Left ventricle myocardium inferior (tissue), 1 donor: ENCODE measurements around the gene SYMPK. TPM values are rescaled to one million over a fixed set of nuclear protein-coding genes. Genes with fewer than 3 reads are reported as not detected.
"Not testable (repeated sequence)": the region's sequence is repeated elsewhere in the genome, so short reads cannot be mapped to it uniquely, and the experiment has no call there.

Experiments
- DNase-seq: peaks from one replicate; pipeline ENCODE4 v3.0.0-alpha.2; 2020
- H3K27ac ChIP-seq: fragments of 200-600 bp; replicated peaks from 2 replicates; pipeline ENCODE4 v1.8.0; 2021
- H3K27me3 ChIP-seq: fragments of 200-600 bp; 2 replicates; pipeline ENCODE4 v1.8.0; 2021; ENCODE audit warnings: low read depth
- H3K36me3 ChIP-seq: fragments of 200-600 bp; 2 replicates; pipeline ENCODE4 v1.8.0; 2021
- H3K4me1 ChIP-seq: fragments of 200-600 bp; 2 replicates; pipeline ENCODE4 v1.8.0; 2021
- H3K4me3 ChIP-seq: fragments of 200-600 bp; 2 replicates; pipeline ENCODE4 v1.8.0; 2021; ENCODE audit warnings: mild to moderate bottlenecking, moderate library complexity
- H3K9me3 ChIP-seq: fragments of 200-600 bp; replicated peaks from 2 replicates; pipeline ENCODE4 v1.8.0; 2021
- intact Hi-C: fragments of 100-400 bp; cut with micrococcal nuclease; formaldehyde crosslinking; loops from one replicate; pipeline ENCODE4 v1.11.0; 2022
- total RNA-seq: library from RNA; stranded (reverse); fragmentation: NEBNext Ultra II Directional; extraction: Animal tissue kit (Norgen Biotek cat#: 25700); gene quantifications from one replicate; pipeline ENCODE4 v1.2.1, GENCODE V29; 2021
- TF ChIP-seq, protein P1 (sequence below): fragments of 200-600 bp; IDR thresholded peaks from 2 replicates; pipeline ENCODE4 v1.8.0; 2021; ENCODE audit warnings: antibody characterized with exemption, mild to moderate bottlenecking, borderline replicate concordance
- donor health status: DM: no; HTN: yes; CAD: no; lungs with severe emphysema.

SYMPK gene
- total RNA-seq, 1 donor from 2014 or later = 35.9 TPM

GRCh38 chr19:45805719-45806118, 57.2 kb downstream of the SYMPK start:
- no peaks in the 10 kb centered on the region for H3K4me1 ChIP-seq
- H3K27ac ChIP-seq = no peak overlapping the region
- no peaks in the 10 kb centered on the region for H3K36me3 ChIP-seq
- no peak overlapping the region for H3K4me3 ChIP-seq
- no peak for DNase-seq
- TF ChIP-seq, protein P1, sequence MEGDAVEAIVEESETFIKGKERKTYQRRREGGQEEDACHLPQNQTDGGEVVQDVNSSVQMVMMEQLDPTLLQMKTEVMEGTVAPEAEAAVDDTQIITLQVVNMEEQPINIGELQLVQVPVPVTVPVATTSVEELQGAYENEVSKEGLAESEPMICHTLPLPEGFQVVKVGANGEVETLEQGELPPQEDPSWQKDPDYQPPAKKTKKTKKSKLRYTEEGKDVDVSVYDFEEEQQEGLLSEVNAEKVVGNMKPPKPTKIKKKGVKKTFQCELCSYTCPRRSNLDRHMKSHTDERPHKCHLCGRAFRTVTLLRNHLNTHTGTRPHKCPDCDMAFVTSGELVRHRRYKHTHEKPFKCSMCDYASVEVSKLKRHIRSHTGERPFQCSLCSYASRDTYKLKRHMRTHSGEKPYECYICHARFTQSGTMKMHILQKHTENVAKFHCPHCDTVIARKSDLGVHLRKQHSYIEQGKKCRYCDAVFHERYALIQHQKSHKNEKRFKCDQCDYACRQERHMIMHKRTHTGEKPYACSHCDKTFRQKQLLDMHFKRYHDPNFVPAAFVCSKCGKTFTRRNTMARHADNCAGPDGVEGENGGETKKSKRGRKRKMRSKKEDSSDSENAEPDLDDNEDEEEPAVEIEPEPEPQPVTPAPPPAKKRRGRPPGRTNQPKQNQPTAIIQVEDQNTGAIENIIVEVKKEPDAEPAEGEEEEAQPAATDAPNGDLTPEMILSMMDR = no peak
- intact Hi-C loops = no loop called here
- H3K9me3 ChIP-seq = no peaks in the 10 kb centered on the region
- no peaks in the 10 kb centered on the region for H3K27me3 ChIP-seq

- H3K27me3 ChIP-seq = no peaks in the 10 kb centered on the region
- DNase-seq = no peak
Observed at GRCh38 chr19:45804959-45805230, 58.1 kb downstream of the SYMPK start.

GRCh38 chr19:45804140-45804958, 58.6 kb downstream of the SYMPK start:
- no peaks in the 10 kb centered on the region for H3K27me3 ChIP-seq
- TF ChIP-seq, protein P1 = no peak
- H3K9me3 ChIP-seq = no peaks in the 10 kb centered on the region
- H3K36me3 ChIP-seq = no peaks in the 10 kb centered on the region
- intact Hi-C loops = no loop called here
- H3K4me3 ChIP-seq = no peak overlapping the region
- H3K27ac ChIP-seq = no peak overlapping the region
- H3K4me1 ChIP-seq = peaks cover 3% of the 10 kb centered on the region
- DNase-seq = no peak

More at GRCh38 chr19:45804959-45805230, 58.1 kb downstream of the SYMPK start:
- TF ChIP-seq, protein P1 = no peak
- no peak overlapping the region for H3K27ac ChIP-seq
- H3K9me3 ChIP-seq = no peaks in the 10 kb centered on the region
- no peaks in the 10 kb centered on the region for H3K4me1 ChIP-seq
- no peaks in the 10 kb centered on the region for H3K36me3 ChIP-seq
- H3K4me3 ChIP-seq = no peak overlapping the region
- intact Hi-C loops = no loop called here

DNA sequence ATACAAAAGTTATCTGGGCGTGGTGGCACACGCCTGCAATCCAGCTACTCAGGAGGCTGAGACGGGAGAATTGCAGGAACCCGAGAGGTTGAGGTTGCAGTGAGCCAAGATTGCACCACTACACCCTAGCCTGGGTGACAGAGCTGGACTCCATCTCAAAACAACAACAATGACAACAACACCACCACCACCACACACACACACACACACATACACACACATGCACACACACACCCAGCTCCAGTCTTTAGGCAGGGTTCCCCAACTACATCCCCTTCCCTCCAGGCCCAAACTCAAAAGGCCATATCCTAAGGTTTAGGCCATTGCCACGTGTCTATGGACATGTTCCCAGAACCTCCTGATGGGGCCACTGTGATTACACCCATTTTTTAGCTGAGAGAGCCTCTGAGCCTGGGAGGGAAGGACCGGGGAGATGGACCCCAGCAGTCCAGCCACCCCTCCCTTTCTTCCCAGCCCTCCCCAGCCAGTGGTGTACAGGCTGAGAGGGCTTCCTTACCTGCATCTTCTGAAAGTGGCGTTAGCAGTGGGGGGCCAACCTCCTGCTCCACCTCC, 61.3 kb downstream of the SYMPK start:
- intact Hi-C loops = no loop called here
- Histone ChIP-seq H3K4me3 (no peak overlapping the region), H3K27ac (no peak overlapping the region), H3K27me3 (no peaks in the 10 kb centered on the region), H3K36me3 (no peaks in the 10 kb centered on the region), H3K9me3 (no peaks in the 10 kb centered on the region), H3K4me1 (peaks cover 12% of the 10 kb centered on the region)
- no peak for DNase-seq
- TF ChIP-seq, protein P1 = no peak

DNA sequence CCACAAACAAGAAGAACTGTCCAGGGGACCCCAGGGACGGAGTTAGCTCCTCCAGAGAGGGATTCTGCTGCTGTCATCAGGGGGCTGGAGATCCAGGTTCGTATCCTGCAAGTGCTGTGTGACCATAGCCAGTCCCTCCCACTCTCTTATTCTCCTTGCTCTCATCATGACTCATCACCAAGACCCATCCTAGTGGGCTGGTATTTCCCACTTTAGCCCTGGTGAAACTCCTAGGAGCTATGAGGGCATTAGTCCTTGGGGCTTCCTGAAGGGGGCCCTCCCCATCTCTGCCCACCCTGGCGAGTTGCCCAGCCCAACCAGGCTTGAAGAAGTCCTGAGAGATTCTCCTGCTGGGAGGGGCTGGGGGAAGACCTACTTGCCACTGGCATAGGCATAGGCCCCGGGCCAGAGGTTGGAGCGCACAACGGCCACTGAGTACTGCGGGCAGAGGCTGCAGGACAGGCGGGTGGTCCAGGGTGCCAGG, 62.8 kb downstream of the SYMPK start:
- intact Hi-C loops = no loop called here

DNA sequence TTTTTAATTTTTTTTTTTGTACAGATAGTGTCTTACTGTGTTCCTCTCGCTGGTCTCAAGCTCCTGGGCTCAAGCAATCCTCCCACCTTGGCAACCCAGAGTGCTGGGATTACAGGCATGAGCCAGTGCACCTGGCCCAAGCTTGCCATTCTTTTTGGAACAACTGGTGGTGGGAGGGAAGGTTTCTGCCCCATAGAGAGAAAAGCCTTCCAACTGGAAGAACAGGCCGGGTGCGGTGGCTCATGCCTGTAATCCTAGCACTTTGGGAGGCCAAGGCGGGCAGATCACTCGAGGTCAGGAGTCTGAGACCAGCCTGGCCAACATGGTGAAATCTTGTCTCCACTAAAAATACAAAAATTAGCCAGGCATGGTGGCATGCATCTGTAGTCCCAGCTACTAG, 63.4 kb downstream of the SYMPK start:
- H3K27ac ChIP-seq, intact Hi-C loops, H3K4me3 ChIP-seq: not testable (repeated sequence)

More for the DNA sequence above, 62.8 kb downstream of the SYMPK start:
- TF ChIP-seq, protein P1 = no peak
- Histone ChIP-seq H3K4me3 (no peak overlapping the region), H3K27ac (no peak overlapping the region), H3K27me3 (no peaks in the 10 kb centered on the region), H3K4me1 (peaks cover 12% of the 10 kb centered on the region), H3K9me3 (no peaks in the 10 kb centered on the region), H3K36me3 (no peaks in the 10 kb centered on the region)
- DNase-seq = no peak

More for the DNA sequence above, 63.4 kb downstream of the SYMPK start:
- not testable (repeated sequence) for H3K27me3 ChIP-seq, DNase-seq, H3K36me3 ChIP-seq, H3K9me3 ChIP-seq
- H3K4me1 ChIP-seq = peaks cover 12% of the 10 kb centered on the region
